HL-60 (cell line): Measurements from ENCODE around the gene DELE1.

Experiments
- POLR2AphosphoS5 ChIP-seq: IDR thresholded peaks from 2 replicates; pipeline ENCODE4 v1.6.1; 2012; ENCODE audit warnings: low read depth
- TF ChIP-seq, protein P1 (sequence below): IDR thresholded peaks from 2 replicates; pipeline ENCODE4 v1.6.1; 2012; ENCODE audit warnings: low read depth; ENCODE audit not compliant: insufficient replicate concordance
- TF ChIP-seq, protein P2 (sequence below): IDR thresholded peaks from one replicate; pipeline ENCODE4 v1.5.1; 2011; ENCODE audit warnings: low read length, control low read depth, inconsistent platforms; ENCODE audit not compliant: insufficient read depth

- no peak for TF ChIP-seq POLR2AphosphoS5
- TF ChIP-seq, protein P1, sequence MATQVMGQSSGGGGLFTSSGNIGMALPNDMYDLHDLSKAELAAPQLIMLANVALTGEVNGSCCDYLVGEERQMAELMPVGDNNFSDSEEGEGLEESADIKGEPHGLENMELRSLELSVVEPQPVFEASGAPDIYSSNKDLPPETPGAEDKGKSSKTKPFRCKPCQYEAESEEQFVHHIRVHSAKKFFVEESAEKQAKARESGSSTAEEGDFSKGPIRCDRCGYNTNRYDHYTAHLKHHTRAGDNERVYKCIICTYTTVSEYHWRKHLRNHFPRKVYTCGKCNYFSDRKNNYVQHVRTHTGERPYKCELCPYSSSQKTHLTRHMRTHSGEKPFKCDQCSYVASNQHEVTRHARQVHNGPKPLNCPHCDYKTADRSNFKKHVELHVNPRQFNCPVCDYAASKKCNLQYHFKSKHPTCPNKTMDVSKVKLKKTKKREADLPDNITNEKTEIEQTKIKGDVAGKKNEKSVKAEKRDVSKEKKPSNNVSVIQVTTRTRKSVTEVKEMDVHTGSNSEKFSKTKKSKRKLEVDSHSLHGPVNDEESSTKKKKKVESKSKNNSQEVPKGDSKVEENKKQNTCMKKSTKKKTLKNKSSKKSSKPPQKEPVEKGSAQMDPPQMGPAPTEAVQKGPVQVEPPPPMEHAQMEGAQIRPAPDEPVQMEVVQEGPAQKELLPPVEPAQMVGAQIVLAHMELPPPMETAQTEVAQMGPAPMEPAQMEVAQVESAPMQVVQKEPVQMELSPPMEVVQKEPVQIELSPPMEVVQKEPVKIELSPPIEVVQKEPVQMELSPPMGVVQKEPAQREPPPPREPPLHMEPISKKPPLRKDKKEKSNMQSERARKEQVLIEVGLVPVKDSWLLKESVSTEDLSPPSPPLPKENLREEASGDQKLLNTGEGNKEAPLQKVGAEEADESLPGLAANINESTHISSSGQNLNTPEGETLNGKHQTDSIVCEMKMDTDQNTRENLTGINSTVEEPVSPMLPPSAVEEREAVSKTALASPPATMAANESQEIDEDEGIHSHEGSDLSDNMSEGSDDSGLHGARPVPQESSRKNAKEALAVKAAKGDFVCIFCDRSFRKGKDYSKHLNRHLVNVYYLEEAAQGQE = no peak
- TF ChIP-seq, protein P2, sequence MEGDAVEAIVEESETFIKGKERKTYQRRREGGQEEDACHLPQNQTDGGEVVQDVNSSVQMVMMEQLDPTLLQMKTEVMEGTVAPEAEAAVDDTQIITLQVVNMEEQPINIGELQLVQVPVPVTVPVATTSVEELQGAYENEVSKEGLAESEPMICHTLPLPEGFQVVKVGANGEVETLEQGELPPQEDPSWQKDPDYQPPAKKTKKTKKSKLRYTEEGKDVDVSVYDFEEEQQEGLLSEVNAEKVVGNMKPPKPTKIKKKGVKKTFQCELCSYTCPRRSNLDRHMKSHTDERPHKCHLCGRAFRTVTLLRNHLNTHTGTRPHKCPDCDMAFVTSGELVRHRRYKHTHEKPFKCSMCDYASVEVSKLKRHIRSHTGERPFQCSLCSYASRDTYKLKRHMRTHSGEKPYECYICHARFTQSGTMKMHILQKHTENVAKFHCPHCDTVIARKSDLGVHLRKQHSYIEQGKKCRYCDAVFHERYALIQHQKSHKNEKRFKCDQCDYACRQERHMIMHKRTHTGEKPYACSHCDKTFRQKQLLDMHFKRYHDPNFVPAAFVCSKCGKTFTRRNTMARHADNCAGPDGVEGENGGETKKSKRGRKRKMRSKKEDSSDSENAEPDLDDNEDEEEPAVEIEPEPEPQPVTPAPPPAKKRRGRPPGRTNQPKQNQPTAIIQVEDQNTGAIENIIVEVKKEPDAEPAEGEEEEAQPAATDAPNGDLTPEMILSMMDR = no peak
Measured at GRCh38 chr5:141873933-141874261, 49.8 kb upstream of the DELE1 start.
